ENCODE measurements around the gene CIT. TPM values are rescaled to one million over a fixed set of nuclear protein-coding genes. Genes with fewer than 3 reads are reported as not detected.

The CIT gene
- total and polyA plus RNA-seq, 10 of the 15 experiments (the other 5 are each of a cell fraction or from before 2014, with no cell fraction given): 1.0 to 38.2 (median 14.9) TPM

- TF ChIP-seq HSF1 (IDR thresholded peaks at IDR 0.05; ENCODE audit: low read depth, low read length) (no peak), CBX3 (IDR thresholded peaks at IDR 0.05; ENCODE audit: borderline replicate concordance, low read depth) (no peak), ZNF622 (IDR thresholded peaks at IDR 0.05) (no peak), IRF4 (IDR thresholded peaks at IDR 0.05; ENCODE audit: low read depth, low read length) (no peak), MEF2B (IDR thresholded peaks at IDR 0.05; ENCODE audit: partially characterized antibody, poor library complexity, severe bottlenecking) (no peak), REST (IDR thresholded peaks at IDR 0.05; ENCODE audit: low read depth, low read length) (no peak)
Measured at GRCh38 chr12:119840582-119840981, 36.5 kb downstream of the CIT start (continued).

- WGBS (ENCODE audit: insufficient coverage, insufficient replicate concordance, low lambda C conversion rate, missing lambda C conversion rate): 52% methylated on average over 4 of the region's 4 CpGs
- H2AFZ ChIP-seq (ENCODE audit: control insufficient read depth, low read depth, low read length): no peak overlapping the region
- ATAC-seq: no peak
- ChIA-PET SMC1A (ENCODE audit: uncharacterized antibody, unreplicated experiment) (interaction anchor here (1.0 kb wide), 1 partner anchor 11 kb away, joined by 3 read pairs; no protein-coding TSS in a partner anchor), CTCF (no interaction called here), POLR2A (no interaction called here), RAD21 (ENCODE audit: unreplicated experiment) (no interaction called here)
- no peaks in the 10 kb centered on the region for H4K20me1 ChIP-seq (ENCODE audit: control insufficient read depth, insufficient read depth)
- H3K27ac ChIP-seq (ENCODE audit: control insufficient read depth, insufficient read depth): no peak overlapping the region
- no TSS peak for BruUV-seq (replicated peaks)
- H3K36me3 ChIP-seq (ENCODE audit: control insufficient read depth in 2 of 2, insufficient read depth in 2 of 2, low read length in 1 of 2): peaks cover 0 to 3% of the 10 kb centered on the region in 2 experiments; a peak in 2 of 4 replicates
- H3K4me2 ChIP-seq (ENCODE audit: control insufficient read depth, insufficient read depth): no peak overlapping the region
- intact Hi-C loops (cut with micrococcal nuclease; ENCODE audit: unreplicated experiment): no loop called here
- no peaks in the 10 kb centered on the region for H3K4me1 ChIP-seq (ENCODE audit: control insufficient read depth, insufficient read depth, low read length)
- H3K79me2 ChIP-seq (ENCODE audit: control insufficient read depth, insufficient read depth, low read length): no peaks in the 10 kb centered on the region
- in situ Hi-C loops (cut with MboI): no loop called here
- TF ChIP-seq E2F4 (IDR thresholded peaks at IDR 0.05; ENCODE audit: low read depth, low read length) (no peak), IKZF1 (conservative IDR thresholded peaks at IDR 0.05) (no peak), ELK1 (IDR thresholded peaks at IDR 0.05; ENCODE audit: low read depth, low read length) (no peak), EGR1 (IDR thresholded peaks at IDR 0.05; ENCODE audit: borderline replicate concordance in 1 of 2, low read depth in 2 of 2, low read length in 2 of 2) (no peak)
- H3K9ac ChIP-seq (ENCODE audit: control insufficient read depth, insufficient read depth, low read length): no peak overlapping the region
- no peak for FAIRE-seq
- no peaks in the 10 kb centered on the region for H3K9me3 ChIP-seq (replicated peaks; ENCODE audit: control insufficient read depth, insufficient read depth, low read length)
- no peak for DNase-seq (ENCODE audit: low read depth, low spot score)
- H3K4me3 ChIP-seq: no peak overlapping the region
- H3K27me3 ChIP-seq (replicated peaks in 1 of 2; ENCODE audit: control insufficient read depth in 2 of 2, insufficient read depth in 2 of 2, low read length in 1 of 2): no peaks in the 10 kb centered on the region
Measured at GRCh38 chr12:119840168-119840567, 37.0 kb downstream of the CIT start.
